Measurements from ENCODE around the gene VASN. TPM values are rescaled to one million over a fixed set of nuclear protein-coding genes. Genes with fewer than 3 reads are reported as not detected.

Gene VASN
- total and polyA plus RNA-seq, 9 of the 15 experiments (the other 6 are each of a cell fraction or from before 2014, with no cell fraction given): 0.01 to 2.5 (median 0.41) TPM; not detected in 1

- TF ChIP-seq MAZ (CRISPR knock-in tag; conservative IDR thresholded peaks at IDR 0.05 in 1 of 2, IDR thresholded peaks at IDR 0.05 in 1 of 2) (0 out of 4 replicates have a peak, but pooled peaks of 1 of the 2 experiments have one; percentile 20), BRF1 (IDR thresholded peaks at IDR 0.05; ENCODE audit: borderline replicate concordance, extremely low read depth, insufficient read length) (no peak), KAT8 (IDR thresholded peaks at IDR 0.05; ENCODE audit: low read depth) (no peak), PPARD (CRISPR knock-in tag; IDR thresholded peaks at IDR 0.05) (no peak), ZNF551 (CRISPR knock-in tag; IDR thresholded peaks at IDR 0.05) (no peak), ZBTB7A (IDR thresholded peaks at IDR 0.05; ENCODE audit: borderline replicate concordance, control insufficient read depth, low read depth, low read length) (peak; percentile 33; the same call in 1 of the 2 replicates)
- TF ChIP-seq, protein P1, sequence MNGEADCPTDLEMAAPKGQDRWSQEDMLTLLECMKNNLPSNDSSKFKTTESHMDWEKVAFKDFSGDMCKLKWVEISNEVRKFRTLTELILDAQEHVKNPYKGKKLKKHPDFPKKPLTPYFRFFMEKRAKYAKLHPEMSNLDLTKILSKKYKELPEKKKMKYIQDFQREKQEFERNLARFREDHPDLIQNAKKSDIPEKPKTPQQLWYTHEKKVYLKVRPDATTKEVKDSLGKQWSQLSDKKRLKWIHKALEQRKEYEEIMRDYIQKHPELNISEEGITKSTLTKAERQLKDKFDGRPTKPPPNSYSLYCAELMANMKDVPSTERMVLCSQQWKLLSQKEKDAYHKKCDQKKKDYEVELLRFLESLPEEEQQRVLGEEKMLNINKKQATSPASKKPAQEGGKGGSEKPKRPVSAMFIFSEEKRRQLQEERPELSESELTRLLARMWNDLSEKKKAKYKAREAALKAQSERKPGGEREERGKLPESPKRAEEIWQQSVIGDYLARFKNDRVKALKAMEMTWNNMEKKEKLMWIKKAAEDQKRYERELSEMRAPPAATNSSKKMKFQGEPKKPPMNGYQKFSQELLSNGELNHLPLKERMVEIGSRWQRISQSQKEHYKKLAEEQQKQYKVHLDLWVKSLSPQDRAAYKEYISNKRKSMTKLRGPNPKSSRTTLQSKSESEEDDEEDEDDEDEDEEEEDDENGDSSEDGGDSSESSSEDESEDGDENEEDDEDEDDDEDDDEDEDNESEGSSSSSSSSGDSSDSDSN (IDR thresholded peaks at IDR 0.05; ENCODE audit: borderline replicate concordance in 1 of 2, low read depth in 2 of 2, low read length in 2 of 2): 0 out of 4 replicates have a peak, but pooled peaks of 1 of the 2 experiments have one; percentile 31
These were observed 47.7 kb upstream of the VASN start (continued) for GRCh38 chr16:4323845-4324488.

All from K562 (cell line).